Ammon's horn (tissue), 1 donor: ENCODE data around the gene ATP7B.
A peak's percentile ranks its signal among the peaks of the same experiment; 100 is the strongest.
"Not testable (repeated sequence)": the region's sequence is repeated elsewhere in the genome, so short reads cannot be mapped to it uniquely, and the experiment has no call there.

Experiments used
- DNase-seq: peaks from one replicate; pipeline ENCODE4 v3.0.0-alpha.2; 2016; ENCODE audit warnings: low spot score

ATP7B gene

GRCh38 chr13:51922771-51923480 lies 88.3 kb downstream of the ATP7B start:
- DNase-seq = no peak

GRCh38 chr13:51921790-51922740 lies 89.2 kb downstream of the ATP7B start:
- DNase-seq = no peak

- no peak for DNase-seq
Measured at GRCh38 chr13:51920786-51921185, 90.5 kb downstream of the ATP7B start.

- no peak for DNase-seq
Measured at GRCh38 chr13:51920267-51920666, 91.0 kb downstream of the ATP7B start.

- no peak for DNase-seq
Measured at GRCh38 chr13:51919531-51919930, 91.7 kb downstream of the ATP7B start.

- no peak for DNase-seq
Measured at GRCh38 chr13:51916962-51917361, 94.3 kb downstream of the ATP7B start.

- no peak for DNase-seq
Measured at GRCh38 chr13:51916051-51916818, 95.0 kb downstream of the ATP7B start.

GRCh38 chr13:51914137-51914493 lies 97.1 kb downstream of the ATP7B start:
- no peak for DNase-seq

- DNase-seq = peak; percentile 34
Measured at GRCh38 chr13:51913421-51914136, 97.7 kb downstream of the ATP7B start.

- DNase-seq = no peak
Measured at GRCh38 chr13:51912511-51913225, 98.6 kb downstream of the ATP7B start.

GRCh38 chr13:51912091-51912490 lies 99.2 kb downstream of the ATP7B start:
- DNase-seq = peak; percentile 91

GRCh38 chr13:51910508-51910907 lies 100.7 kb downstream of the ATP7B start:
- no peak for DNase-seq

- not testable (repeated sequence) for DNase-seq
Measured at GRCh38 chr13:51909265-51909664, 102.0 kb downstream of the ATP7B start.

- no peak for DNase-seq
Measured at GRCh38 chr13:51907040-51907732, 104.1 kb downstream of the ATP7B start.

GRCh38 chr13:51906581-51906980 lies 104.7 kb downstream of the ATP7B start:
- no peak for DNase-seq

- DNase-seq = no peak
Measured at GRCh38 chr13:51905787-51906186, 105.5 kb downstream of the ATP7B start.

GRCh38 chr13:51902776-51903175 lies 108.5 kb downstream of the ATP7B start:
- no peak for DNase-seq

- no peak for DNase-seq
Measured at GRCh38 chr13:51900471-51900870, 110.8 kb downstream of the ATP7B start.

- peak; percentile 73 for DNase-seq
Measured at GRCh38 chr13:51895906-51896888, 115.1 kb downstream of the ATP7B start.
